ENCODE data around the gene RAB3IP. TPM values are rescaled to one million over a fixed set of nuclear protein-coding genes. Genes with fewer than 3 reads are reported as not detected.
"Not testable (repeated sequence)": the region's sequence is repeated elsewhere in the genome, so short reads cannot be mapped to it uniquely, and the experiment has no call there.

Gene RAB3IP
- total RNA-seq, 1 donor from 2014 or later: 42.4 TPM

GRCh38 chr12:69834576-69834975, 95.9 kb downstream of the RAB3IP start:
- DNase-seq (ENCODE audit: low spot score): no peak

GRCh38 chr12:69835081-69835480, 96.4 kb downstream of the RAB3IP start:
- DNase-seq (ENCODE audit: low spot score): no peak

DNA sequence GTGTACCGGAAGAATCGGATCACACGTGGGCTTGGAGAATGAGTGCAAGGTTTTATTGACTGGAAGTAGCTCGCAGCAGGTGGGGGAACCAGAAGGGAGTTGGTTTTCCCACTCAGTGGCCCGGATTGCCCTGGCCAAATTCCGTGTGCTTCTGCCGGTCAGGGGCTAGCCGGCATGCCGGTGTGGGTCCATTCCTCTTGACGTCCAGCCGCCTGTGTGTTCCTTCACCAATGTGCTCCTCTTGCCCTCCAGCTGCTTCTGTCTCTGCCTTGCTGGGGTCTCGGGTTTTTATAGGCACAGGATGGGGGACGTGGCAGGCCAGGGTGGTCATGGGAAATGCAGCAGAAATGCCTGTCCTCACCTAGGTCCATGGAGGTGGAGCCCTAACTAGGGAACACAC, 97.4 kb downstream of the RAB3IP start:
- no peak for DNase-seq (ENCODE audit: low spot score)

DNA sequence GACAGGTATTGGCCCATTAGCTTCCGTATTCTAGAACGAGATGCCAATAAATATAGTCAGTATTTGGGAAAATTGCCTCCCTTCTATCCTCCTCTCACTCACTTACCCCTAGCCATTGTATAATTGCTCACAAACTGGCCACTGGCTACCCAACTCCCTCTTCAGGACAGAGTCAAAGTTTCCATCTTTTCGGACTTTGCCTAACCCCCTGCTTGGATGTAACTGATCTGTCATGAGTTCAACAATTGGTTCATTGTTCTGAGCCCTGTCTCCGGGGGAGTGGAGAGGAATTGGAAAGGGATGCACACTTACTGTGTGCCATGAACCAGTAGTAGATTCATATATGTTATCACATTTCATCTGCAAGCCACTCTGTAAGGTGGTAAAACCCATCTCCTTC, 98.5 kb downstream of the RAB3IP start:
- DNase-seq (ENCODE audit: low spot score): no peak

DNA sequence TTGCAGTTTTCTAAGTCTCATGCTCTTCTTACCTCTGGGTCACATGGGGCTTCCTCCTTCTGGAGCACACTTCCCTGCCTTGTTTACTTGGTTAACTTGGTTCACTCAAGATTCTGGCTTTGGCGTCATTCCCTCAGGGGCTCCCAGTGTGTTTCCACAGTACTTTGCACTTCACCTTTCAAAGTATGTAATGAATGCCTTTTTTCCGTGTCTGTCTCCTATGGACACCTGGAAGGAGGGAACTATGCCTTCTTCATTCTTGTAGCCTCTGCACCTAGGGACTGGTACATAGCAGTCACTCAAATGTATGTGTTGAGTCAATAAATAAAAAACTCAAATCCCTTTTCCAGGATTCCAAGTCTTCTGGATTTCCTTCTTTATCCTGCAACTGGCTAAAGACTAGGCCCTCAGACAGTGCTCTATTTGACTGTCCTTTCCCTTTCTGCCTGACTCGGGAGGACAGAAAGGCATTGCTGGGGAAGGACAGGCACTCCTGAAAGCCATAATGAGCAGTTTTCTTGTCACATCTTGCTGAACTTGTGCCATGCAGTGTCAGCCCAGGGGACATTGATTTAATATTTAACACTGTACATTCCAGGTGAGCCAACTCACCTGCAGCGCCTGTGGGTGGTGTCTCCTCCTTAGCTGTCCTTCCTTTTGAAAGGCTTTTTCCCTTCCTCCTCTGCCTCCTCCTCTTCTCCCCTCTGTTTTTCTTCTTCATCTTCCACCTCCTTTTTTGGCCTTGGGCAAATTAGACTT, 99.2 kb downstream of the RAB3IP start:
- DNase-seq (ENCODE audit: low spot score): peak; percentile 70

GRCh38 chr12:69840727-69841126, 102.1 kb downstream of the RAB3IP start:
- DNase-seq (ENCODE audit: low spot score): peak; percentile 22

DNA sequence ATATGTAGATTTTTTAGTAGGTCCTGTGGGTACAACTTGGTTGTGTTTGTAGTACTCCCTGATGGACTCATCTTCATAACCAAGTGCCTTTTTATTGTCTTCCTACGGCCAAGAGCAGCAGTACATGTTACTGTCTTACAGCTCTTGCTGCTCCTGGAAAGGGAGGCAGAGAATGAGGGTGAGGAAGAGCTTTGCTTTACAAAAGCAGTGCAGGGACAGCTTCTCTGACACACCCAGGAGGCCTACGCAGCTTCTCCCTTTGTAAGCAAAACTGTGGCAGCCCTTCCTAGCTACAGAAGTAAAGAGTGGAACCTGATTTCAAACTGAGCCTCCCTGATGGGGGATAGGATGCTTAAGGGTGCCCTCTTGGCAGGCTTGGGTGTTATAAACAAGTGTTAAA, 104.9 kb downstream of the RAB3IP start:
- no peak for DNase-seq (ENCODE audit: low spot score)

- peak; percentile 68 for DNase-seq (ENCODE audit: low spot score)
Measured at GRCh38 chr12:69844416-69844815, 105.8 kb downstream of the RAB3IP start.

GRCh38 chr12:69844836-69845235, 106.2 kb downstream of the RAB3IP start:
- no peak for DNase-seq (ENCODE audit: low spot score)

GRCh38 chr12:69846976-69847375, 108.3 kb downstream of the RAB3IP start:
- no peak for DNase-seq (ENCODE audit: low spot score)

DNA sequence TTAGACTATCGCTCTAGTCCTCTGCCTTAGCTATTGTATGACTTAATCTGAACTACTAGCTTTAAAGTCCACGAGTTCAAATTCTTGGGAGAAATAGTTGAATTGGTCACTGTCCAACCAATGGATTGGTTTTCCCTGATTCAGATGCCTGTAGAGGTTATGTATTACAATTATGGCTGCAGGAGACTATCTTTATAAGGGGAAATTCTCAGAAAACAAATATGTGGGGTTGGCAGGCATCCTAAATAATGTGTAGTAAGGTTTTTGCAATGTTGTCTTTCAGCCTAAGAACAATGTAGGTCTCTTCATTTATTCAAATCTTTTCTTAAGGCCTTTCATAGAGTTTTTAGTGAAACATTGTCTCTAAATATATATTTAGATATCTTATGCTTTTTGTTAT, 113.3 kb downstream of the RAB3IP start:
- no peak for DNase-seq (ENCODE audit: low spot score)

DNA sequence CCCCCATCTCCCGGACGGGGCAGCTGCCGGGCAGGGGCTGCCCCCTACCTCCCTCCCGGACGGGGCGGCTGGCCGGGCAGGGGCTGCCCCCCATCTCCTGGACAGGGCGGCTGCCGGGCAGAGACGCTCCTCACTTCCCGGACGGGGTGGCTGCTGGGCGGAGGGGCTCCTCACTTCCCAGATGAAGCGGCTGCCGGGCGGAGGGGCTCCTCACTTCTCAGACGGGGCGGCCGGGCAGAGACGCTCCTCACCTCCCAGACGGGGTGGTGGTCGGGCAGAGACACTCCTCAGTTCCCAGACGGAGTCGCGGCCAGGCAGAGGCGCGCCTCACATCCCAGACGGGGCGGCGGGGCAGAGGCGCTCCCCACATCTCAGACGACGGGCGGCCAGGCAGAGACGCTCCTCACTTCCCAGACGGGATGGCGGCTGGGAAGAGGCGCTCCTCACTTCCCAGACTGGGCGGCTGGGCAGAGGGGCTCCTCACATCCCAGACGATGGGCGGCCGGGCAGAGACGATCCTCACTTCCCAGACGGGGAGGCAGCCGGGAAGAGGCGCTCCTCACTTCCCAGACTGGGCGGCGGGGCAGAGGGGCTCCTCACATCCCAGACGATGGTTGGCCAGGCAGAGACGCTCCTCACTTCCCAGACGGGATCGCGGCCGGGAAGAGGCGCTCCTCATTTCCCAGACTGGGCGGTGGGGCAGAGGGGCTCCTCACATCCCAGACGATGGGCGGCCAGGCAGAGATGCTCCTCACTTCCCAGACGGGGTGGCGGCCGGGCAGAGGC, 114.7 kb downstream of the RAB3IP start:
- not testable (repeated sequence) for DNase-seq (ENCODE audit: low spot score)

- no peak for DNase-seq (ENCODE audit: low spot score)
Measured at GRCh38 chr12:69866698-69867097, 128.0 kb downstream of the RAB3IP start.

- DNase-seq (ENCODE audit: low spot score): no peak
Measured at GRCh38 chr12:69868695-69869094, 130.0 kb downstream of the RAB3IP start.

GRCh38 chr12:69872804-69873203, 134.1 kb downstream of the RAB3IP start:
- DNase-seq (ENCODE audit: low spot score): no peak

Other genes starting within 250 kb of the RAB3IP start
- gene CCT2, start 153.4 kb upstream of the RAB3IP start, total RNA-seq: 86.5 TPM
- gene LRRC10, start 128.0 kb upstream of the RAB3IP start, total RNA-seq: not detected
- gene BEST3, start 39.6 kb upstream of the RAB3IP start, total RNA-seq: 0.46 TPM
- 0.95 TPM for gene MYRFL, start 86.4 kb downstream of the RAB3IP start, total RNA-seq